T-helper 2 cell treated with Interferon-gamma antibody and Interleukin-4, amounts not matched to agents 100 ng/mL and 5 ng/mL, for 36 hours (primary cell): ENCODE data around the gene VCPKMT. TPM values are rescaled to one million over a fixed set of nuclear protein-coding genes. Genes with fewer than 3 reads are reported as not detected.

Source experiments
- intact Hi-C: fragments of 100-400 bp; cut with micrococcal nuclease; formaldehyde crosslinking; loops from one replicate; pipeline ENCODE4 v1.15.1; 2023
- total RNA-seq: library from RNA; stranded (reverse); gene quantifications from 2 replicates; pipeline ENCODE4 v1.2.3, GENCODE V29; 2022

Gene VCPKMT
- total RNA-seq, 1 donor from 2014 or later: 11.1 TPM

DNA sequence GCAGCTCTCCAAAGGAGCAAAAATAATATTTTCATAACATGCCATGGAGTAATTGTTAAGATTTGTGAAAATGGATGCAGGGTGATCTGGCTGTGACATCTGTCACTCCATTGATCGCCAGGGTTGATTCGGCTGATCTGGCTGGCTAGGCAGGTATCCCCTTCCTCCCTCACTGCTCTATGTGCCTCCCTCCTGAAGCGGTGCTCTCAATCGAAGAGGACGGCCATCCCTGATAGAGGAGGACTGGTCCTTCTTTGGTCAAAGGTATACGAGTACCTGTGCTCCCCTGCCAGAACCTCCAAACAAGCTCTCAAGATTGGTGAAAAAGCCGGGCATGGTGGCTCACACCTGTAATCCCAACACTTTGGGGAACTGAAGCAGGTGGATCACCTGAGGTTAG lies 47.9 kb downstream of the VCPKMT start:
- intact Hi-C loops: no loop called here

DNA sequence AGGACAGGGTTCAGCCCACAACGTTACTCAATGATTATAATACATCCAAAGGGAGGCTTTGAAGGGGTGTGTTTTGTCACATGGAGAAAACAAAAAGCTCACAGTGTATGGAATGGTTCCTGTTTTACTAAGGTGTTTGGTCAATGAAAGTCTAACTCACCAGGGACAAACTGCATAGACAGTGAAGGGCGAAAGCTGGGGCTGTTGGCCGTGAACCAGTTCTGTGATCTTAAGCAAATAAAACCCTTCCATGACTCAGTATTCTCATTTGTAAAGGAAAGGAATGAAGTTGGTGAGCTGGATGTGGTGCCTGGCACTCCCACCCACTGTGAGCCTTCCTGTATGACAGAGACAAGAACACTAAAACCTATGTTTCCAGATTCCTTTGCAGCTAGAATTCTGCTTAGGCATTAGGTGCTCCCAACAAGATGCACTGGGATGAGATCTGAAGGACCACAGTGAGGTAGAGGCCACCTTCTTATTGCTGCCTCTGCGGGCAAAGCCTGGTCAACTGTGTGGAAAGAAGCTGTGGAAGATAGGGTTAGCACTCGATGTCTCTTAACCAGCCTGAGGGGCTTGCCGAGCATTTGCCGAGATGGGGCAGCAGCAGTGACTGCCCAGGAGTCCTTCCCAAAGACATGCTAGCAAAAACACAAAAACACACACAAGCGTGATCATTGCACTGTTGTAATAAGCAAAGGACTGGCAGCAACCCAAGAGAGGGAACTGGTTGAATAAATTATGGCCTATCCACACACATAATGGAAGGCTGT lies 48.5 kb downstream of the VCPKMT start:
- intact Hi-C loops: no loop called here

DNA sequence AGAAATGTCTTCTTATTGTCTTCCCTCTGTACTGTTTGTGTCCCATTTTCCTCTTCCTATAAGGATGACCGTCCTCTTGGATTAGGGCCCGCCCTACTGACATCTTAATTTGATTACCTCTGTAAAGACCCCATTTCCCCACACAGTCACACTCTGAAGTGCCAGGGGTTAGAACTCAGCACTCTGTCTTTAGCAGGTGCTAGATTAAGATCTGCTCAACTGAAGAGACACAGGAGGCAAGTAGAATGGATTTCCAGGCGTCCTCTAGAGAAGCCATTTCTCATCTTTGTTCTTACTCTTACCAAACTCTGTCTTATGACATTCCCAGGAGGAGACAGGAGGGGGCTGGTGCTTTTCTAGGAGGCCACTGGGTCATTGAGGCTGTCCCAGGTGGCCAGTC lies 50.8 kb downstream of the VCPKMT start:
- intact Hi-C loops: loop anchor here (1.0 kb wide), 1 partner anchor 31 kb away; no protein-coding TSS in a partner anchor

DNA sequence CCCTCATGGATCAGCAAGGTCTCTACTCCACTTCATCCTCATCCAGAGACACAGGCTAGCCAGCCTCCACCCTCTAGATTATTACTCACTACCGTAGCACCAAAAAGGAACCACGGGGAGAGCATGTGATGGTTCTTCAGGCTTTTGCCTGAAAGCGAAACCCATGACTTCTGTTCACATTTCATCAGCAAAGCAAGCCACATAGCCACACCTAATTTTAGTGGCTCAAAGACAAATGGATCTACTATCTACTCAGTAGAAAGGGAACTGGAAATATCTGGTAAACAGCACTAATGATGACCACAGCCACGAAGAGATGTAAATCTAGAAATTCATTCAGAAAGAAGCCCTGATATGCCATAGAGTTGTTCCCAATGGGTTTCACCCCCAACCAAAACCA lies 51.4 kb downstream of the VCPKMT start:
- intact Hi-C loops: loop anchor here (1.0 to 5.0 kb wide), 3 partner anchors 31 to 298 kb away; partner anchors contain the start of genes KLHDC2 and SOS2

DNA sequence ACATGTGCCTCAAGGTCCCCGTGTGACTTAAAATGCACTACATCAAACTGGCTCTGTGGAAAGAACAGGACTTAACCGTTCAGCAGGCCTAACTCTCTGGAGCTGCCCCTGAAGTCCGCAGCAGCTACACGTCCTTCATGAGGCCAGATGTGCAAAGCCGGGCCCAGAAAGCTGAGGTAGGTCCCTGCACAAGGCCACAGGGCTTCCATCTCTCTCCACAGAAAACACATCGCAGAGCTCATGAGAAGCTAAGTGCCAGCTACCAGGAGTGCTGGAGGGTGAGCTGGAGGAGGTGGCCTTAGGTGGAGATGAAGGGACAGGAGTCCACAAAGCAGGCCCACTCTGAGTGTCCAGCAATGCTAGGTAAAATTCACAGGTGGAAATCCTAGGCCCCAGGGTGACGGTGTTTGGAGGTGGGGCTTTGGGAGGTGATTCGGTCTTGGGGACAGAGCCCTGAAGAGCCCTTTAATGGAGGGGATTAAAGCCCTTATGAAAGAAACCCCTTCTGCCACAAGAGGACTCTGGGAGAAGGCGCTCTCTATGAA lies 52.4 kb downstream of the VCPKMT start:
- intact Hi-C loops: loop anchor here (2.0 to 5.0 kb wide), 3 partner anchors 168 to 297 kb away; partner anchors contain the start of genes KLHDC2 and SOS2

DNA sequence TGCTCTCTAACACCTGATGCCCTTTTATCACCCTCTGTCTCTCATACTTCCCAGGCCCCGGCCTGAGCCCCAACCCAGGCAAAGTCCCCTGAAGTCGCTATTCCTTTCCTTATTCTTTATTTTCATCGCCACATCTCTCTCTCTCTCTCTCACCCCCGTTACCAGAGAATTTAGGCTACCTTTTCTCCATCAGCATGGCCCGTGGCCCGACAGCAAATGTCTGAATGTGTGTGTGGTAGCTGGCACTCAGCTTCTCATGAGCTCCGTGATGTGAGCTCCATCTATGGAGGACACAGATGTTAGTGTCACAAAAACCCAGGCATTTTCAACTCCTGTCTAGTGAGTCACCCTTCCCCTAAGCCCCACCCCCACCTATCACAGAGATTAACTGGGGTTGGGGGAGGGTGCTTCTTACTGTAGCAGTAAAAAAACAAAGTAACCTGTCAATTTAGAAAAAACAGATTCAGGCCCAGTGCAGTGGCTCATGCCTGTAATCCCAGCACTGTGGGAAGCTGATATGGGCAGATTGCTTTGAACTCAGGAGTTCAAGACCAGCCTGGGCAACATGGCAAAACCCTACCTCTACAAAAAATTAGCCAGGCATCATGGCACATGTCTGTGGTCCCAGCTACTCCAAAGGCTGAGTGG lies 53.8 kb downstream of the VCPKMT start:
- intact Hi-C loops: loop anchor here (1.0 to 5.0 kb wide), 9 partner anchors 21 to 295 kb away; partner anchors contain the start of genes KLHDC2 and SOS2

DNA sequence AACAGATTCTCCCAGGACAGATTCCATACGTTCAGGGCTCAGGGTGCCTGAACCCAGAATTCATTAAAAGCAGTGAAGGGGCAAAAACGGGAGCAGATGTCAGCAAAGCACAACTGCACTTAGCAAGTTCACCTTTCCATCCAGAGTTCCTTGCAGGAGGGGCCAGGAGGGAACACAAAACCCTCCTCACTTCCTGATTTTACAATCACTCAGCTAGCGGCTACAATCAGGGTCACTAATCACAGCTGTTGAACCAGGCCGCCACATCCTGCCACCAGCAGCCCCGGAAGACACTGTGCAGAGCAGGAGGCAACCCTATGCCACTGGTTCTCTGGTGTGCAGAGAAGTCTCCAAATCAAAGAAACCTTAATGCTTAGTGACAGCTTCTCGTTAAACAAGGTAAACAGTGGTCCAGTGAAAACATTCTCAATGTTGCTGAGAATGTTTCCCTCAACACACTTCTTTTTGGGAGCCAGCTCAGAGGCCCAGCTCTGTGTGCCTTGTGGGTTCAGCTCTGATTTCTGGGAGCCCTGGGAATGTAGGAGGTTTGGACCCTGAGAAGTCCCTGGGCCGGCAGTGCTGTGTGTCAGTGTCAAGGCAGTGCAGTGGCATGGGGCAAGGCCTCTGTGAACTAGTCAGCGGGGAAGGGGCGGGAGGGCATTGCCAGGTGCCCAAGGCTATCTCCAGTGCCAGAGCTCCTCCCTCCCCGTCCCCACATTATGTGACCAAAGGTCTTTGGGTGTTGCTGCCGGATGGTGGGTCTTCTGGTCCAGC lies 54.5 kb downstream of the VCPKMT start:
- intact Hi-C loops: loop anchor here (1.0 to 5.0 kb wide), 11 partner anchors 18 to 295 kb away; partner anchors contain the start of genes KLHDC2 and SOS2

DNA sequence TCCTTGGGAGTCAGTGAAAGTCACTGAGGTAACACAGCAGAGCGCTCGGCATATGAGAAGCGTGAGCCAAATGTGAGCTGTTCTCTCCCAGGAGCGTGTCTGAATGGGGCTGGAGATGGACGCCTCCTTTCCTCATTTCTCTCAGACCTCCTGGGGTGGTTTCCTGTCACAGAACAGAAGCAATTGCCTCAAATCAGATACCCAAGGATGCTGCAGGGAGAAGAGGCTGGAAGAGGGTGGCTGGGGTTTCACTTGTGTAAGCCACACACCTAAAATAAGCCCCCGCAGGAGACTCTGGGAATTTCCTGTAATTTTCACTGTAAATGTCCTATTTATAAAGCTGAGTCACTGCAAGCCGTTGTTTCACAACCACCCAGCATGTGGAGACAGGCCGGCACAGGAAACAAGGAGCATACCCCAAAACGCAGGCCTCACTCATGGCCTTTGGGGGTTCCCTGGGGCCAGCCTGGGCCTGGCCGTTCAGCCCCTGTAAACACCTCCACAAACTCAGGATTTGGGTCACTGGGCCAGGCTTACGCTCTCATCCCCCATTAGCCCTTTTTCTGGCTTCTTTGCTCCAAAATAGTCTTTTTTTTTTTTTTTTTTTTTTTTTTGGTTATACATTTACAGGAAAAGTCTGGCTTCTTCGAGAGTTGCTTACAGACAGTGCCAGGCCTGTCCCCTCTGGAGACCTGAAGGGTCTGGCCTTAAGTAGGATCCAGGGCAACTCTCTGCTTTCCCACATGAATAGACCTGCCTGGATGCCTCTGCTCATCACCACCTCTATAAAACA lies 55.3 kb downstream of the VCPKMT start:
- intact Hi-C loops: loop anchor here (1.0 to 5.0 kb wide), 4 partner anchors 17 to 294 kb away; partner anchors contain the start of genes KLHDC2 and SOS2

DNA sequence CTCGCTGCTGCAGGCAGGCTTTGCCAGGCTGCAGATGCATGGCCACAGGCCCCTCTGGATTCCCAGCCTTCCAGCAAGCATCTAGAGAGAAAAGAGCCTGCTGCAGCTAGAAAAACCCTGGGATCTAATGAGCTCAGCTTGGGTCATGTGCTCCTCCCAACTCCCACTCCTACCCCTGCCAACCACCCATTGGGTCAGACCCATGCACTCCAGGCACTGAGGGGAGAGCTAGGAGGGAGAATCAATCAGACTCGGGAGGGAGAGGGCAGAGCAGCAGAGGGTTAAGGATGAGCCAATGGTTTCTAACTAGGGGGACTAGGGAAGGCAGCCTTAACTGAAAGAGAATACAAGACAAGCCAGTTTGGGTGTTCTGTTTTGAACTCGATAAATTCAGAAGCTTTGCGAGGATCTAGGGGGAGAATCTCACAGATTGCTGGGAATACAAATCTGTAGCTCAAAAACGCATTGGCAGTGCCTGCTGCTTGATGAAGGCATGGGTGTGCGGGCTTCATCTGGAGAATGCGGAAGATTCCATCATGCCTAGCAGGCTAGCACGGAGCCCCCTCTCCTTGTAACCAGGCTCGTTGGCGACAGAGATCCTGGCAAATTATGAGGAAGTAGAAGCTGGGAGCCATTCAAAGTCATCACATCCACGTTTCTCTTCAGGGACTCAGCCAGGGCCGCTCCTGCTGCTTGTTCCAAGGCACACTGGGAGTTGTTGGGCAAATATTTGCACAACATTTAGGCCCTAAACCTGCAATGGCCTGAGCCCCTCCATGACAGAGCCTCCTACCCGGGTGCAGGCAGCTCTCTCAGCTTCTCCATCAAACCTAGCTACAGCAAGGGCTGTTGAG lies 56.4 kb downstream of the VCPKMT start:
- intact Hi-C loops: loop anchor here (5.0 kb wide), 2 partner anchors 172 to 293 kb away; partner anchors contain the start of genes KLHDC2 and SOS2

Other genes starting within 250 kb of the VCPKMT start
- gene ARF6, start 223.5 kb downstream of the VCPKMT start, total RNA-seq: 144 and 145 TPM in 2 replicates
- 17.2 and 20.4 TPM in 2 replicates for gene SOS2, start 115.0 kb upstream of the VCPKMT start, total RNA-seq
- 11.8 and 13.5 TPM in 2 replicates for gene L2HGDH, start 195.7 kb upstream of the VCPKMT start, total RNA-seq
- gene DMAC2L, start 195.8 kb upstream of the VCPKMT start, total RNA-seq: 15.4 and 16.1 TPM in 2 replicates